ENCODE results near the gene TIMP2.

Gene TIMP2

GRCh38 chr17:78812855-78813254 is 112.3 kb downstream of the TIMP2 start:
- Histone ChIP-seq H2AFZ (ENCODE audit: low read length, unreplicated experiment) (no peak overlapping the region), H3K36me3 (ENCODE audit: insufficient read depth, low read length) (peaks cover 31% of the 10 kb centered on the region), H3K4me1 (ENCODE audit: control insufficient read depth, insufficient read depth, low read length, unreplicated experiment) (no peaks in the 10 kb centered on the region), H3K27me3 (ENCODE audit: insufficient read depth, low read length) (no peaks in the 10 kb centered on the region), H3K4me3 (ENCODE audit: low read depth, low read length) (no peak overlapping the region), H3K27ac (ENCODE audit: low read depth, low read length) (no peak overlapping the region), H3K79me2 (ENCODE audit: control insufficient read depth, insufficient read depth, low read length, unreplicated experiment) (no peaks in the 10 kb centered on the region)

DNA sequence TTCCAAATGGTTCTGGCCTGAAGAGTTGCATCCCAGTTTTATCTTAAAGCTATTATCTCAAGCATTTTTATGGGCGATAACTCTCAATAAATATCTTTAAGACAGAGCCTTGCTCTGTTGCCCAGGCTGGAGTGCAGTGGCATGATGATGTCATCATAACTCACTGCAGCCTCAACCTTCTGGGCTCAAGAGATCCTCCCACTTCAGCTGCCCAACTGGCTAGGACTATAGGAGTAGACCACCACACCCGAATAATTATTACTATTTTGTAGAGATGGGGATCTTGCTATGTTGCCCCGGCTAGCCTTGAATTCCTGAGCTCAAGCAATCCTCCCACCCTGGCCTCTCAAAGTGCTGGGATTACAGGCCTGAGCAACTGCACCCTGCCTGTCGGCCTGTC is 117.0 kb downstream of the TIMP2 start:
- no peak overlapping the region for H3K27ac ChIP-seq (ENCODE audit: low read depth, low read length)
- H3K27me3 ChIP-seq (ENCODE audit: insufficient read depth, low read length) = no peaks in the 10 kb centered on the region
- H3K4me1 ChIP-seq (ENCODE audit: control insufficient read depth, insufficient read depth, low read length, unreplicated experiment) = no peaks in the 10 kb centered on the region
- H3K79me2 ChIP-seq (ENCODE audit: control insufficient read depth, insufficient read depth, low read length, unreplicated experiment) = no peaks in the 10 kb centered on the region
- no peak overlapping the region for H2AFZ ChIP-seq (ENCODE audit: low read length, unreplicated experiment)
- peaks cover 10% of the 10 kb centered on the region; the same call in 1 of the 2 replicates for H3K36me3 ChIP-seq (ENCODE audit: insufficient read depth, low read length)
- H3K4me3 ChIP-seq (ENCODE audit: low read depth, low read length) = no peak overlapping the region

DNA sequence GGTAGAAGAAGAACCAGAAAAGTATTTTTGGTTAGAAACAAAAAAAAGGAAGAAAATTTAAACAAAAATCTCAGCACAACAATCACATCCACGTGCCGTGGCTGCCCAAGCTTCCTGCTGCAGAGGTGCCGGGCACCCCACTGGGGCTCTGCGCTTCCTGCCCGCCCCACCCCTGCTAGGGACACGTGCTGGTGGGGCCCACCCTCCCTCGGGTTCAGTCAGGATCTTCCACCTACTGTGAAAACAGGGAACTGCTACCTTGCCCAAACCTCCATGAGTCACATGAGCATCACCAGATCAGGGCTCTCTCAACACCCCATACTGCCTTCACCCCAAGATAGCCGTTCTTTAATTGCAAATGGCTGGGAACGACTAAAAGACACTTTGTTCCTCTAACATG is 118.7 kb downstream of the TIMP2 start:
- no peaks in the 10 kb centered on the region for H3K4me1 ChIP-seq (ENCODE audit: control insufficient read depth, insufficient read depth, low read length, unreplicated experiment)
- H3K27ac ChIP-seq (ENCODE audit: low read depth, low read length) = no peak overlapping the region
- no peaks in the 10 kb centered on the region for H3K79me2 ChIP-seq (ENCODE audit: control insufficient read depth, insufficient read depth, low read length, unreplicated experiment)

DNA sequence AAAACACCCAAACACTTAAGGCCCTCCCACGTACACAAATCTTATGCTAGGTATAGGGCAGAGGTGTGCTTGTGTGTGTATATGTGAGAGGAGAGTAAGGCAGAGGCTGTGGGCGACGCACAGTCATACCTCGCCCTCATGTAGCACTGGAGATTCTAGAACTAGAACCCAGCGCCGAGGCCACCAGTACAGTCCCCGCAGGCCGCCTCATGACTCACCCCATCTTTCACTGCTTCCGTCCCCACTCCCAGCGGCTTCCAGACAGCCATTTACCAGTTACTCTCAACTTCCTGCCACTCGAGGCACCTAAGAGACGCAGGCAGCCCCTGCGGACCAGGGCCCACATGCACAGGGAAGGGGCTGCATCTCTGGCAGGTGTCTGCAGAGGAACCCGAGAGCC is 119.9 kb downstream of the TIMP2 start:
- H3K27ac ChIP-seq (ENCODE audit: low read depth, low read length) = no peak overlapping the region
- no peak overlapping the region for H3K4me3 ChIP-seq (ENCODE audit: low read depth, low read length)
- no peak overlapping the region for H2AFZ ChIP-seq (ENCODE audit: low read length, unreplicated experiment)
- no peaks in the 10 kb centered on the region for H3K27me3 ChIP-seq (ENCODE audit: insufficient read depth, low read length)
- H3K4me1 ChIP-seq (ENCODE audit: control insufficient read depth, insufficient read depth, low read length, unreplicated experiment) = no peaks in the 10 kb centered on the region
- no peaks in the 10 kb centered on the region for H3K79me2 ChIP-seq (ENCODE audit: control insufficient read depth, insufficient read depth, low read length, unreplicated experiment)
- 0 out of 2 replicates have a peak, but pooled peaks cover 6% of the 10 kb centered on the region for H3K36me3 ChIP-seq (ENCODE audit: insufficient read depth, low read length)

More for the DNA sequence above, 118.7 kb downstream of the TIMP2 start:
- no peak overlapping the region for H2AFZ ChIP-seq (ENCODE audit: low read length, unreplicated experiment)
- H3K36me3 ChIP-seq (ENCODE audit: insufficient read depth, low read length) = peaks cover 10% of the 10 kb centered on the region; the same call in 1 of the 2 replicates
- no peaks in the 10 kb centered on the region for H3K27me3 ChIP-seq (ENCODE audit: insufficient read depth, low read length)
- no peak overlapping the region for H3K4me3 ChIP-seq (ENCODE audit: low read depth, low read length)

DNA sequence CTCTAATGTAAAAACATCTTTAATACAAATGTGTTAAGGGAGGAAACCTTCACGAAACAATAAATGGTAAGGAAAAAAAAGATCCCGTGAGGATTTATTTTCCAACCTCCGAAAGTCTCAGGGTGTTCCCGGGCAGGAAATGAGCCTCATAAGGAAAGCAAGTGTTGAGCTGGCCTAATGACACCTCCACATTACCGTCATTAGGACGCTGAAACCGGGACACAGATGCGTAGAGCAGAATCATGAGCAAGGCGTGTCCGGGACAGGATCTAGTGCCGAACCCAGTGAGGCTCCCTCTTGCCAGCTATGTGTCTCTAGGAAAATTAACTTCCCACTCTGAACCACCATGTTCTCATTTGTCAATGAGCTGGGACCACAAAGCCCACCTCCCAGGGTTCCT is 120.4 kb downstream of the TIMP2 start:
- H3K36me3 ChIP-seq (ENCODE audit: insufficient read depth, low read length) = 0 out of 2 replicates have a peak, but pooled peaks cover 6% of the 10 kb centered on the region
- H3K27ac ChIP-seq (ENCODE audit: low read depth, low read length) = no peak overlapping the region
- H2AFZ ChIP-seq (ENCODE audit: low read length, unreplicated experiment) = no peak overlapping the region
- no peaks in the 10 kb centered on the region for H3K4me1 ChIP-seq (ENCODE audit: control insufficient read depth, insufficient read depth, low read length, unreplicated experiment)
- no peak overlapping the region for H3K4me3 ChIP-seq (ENCODE audit: low read depth, low read length)
- no peaks in the 10 kb centered on the region for H3K79me2 ChIP-seq (ENCODE audit: control insufficient read depth, insufficient read depth, low read length, unreplicated experiment)
- no peaks in the 10 kb centered on the region for H3K27me3 ChIP-seq (ENCODE audit: insufficient read depth, low read length)

- Histone ChIP-seq H3K36me3 (ENCODE audit: insufficient read depth, low read length) (no peaks in the 10 kb centered on the region), H2AFZ (ENCODE audit: low read length, unreplicated experiment) (no peak overlapping the region), H3K27me3 (ENCODE audit: insufficient read depth, low read length) (no peaks in the 10 kb centered on the region), H3K4me3 (ENCODE audit: low read depth, low read length) (no peak overlapping the region), H3K4me1 (ENCODE audit: control insufficient read depth, insufficient read depth, low read length, unreplicated experiment) (no peaks in the 10 kb centered on the region), H3K79me2 (ENCODE audit: control insufficient read depth, insufficient read depth, low read length, unreplicated experiment) (no peaks in the 10 kb centered on the region), H3K27ac (ENCODE audit: low read depth, low read length) (no peak overlapping the region)
Measured at GRCh38 chr17:78803186-78803845, 121.9 kb downstream of the TIMP2 start.

Data from ACC112 (cell line).